ENCODE measurements around the gene DCDC2B. TPM values are rescaled to one million over a fixed set of nuclear protein-coding genes. Genes with fewer than 3 reads are reported as not detected.

The DCDC2B gene
- total and polyA plus RNA-seq, 9 of the 15 experiments (the other 6 are each of a cell fraction or from before 2014, with no cell fraction given): not detected

DNA sequence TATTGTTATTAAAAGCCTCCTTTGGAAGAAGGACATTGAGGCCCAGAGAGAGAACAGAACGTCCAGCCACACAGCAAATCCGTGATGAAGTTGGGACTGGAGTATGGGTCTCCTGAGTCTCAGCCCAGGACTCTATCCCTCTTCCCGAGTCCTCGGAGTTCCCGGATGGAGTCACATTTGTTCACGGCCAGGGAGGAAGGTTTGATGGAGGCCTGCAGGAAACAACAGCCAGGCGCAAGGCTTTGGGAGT lies 29.8 kb upstream of the DCDC2B start (continued):
- TF ChIP-seq RBM39 (optimal IDR thresholded peaks at IDR 0.05; ENCODE audit: low read depth, low read length) (no peak), E2F6 (IDR thresholded peaks at IDR 0.05; ENCODE audit: borderline replicate concordance in 1 of 2, extremely low read depth in 1 of 2, insufficient read depth in 1 of 2, insufficient read length in 1 of 2, low read depth in 1 of 2, low read length in 1 of 2, poor library complexity in 1 of 2, severe bottlenecking in 1 of 2) (no peak), MCM3 (IDR thresholded peaks at IDR 0.05) (no peak), ZNF511 (CRISPR knock-in tag; IDR thresholded peaks at IDR 0.05) (no peak), TCF3 (CRISPR knock-in tag; IDR thresholded peaks at IDR 0.05) (no peak), ZNF316 (IDR thresholded peaks at IDR 0.05) (no peak), ELF2 (CRISPR knock-in tag; IDR thresholded peaks at IDR 0.05) (no peak), HMG20A (CRISPR knock-in tag; conservative IDR thresholded peaks at IDR 0.05) (no peak), MYBL2 (IDR thresholded peaks at IDR 0.05; ENCODE audit: low read depth) (no peak), MYBL2 (CRISPR knock-in tag; IDR thresholded peaks at IDR 0.05; ENCODE audit: borderline replicate concordance) (no peak), RB1 (IDR thresholded peaks at IDR 0.05; ENCODE audit: low read depth) (no peak), STAT5A (IDR thresholded peaks at IDR 0.05; ENCODE audit: borderline replicate concordance, low read length) (no peak), ZSCAN29 (IDR thresholded peaks at IDR 0.05) (no peak), GATAD2B (IDR thresholded peaks at IDR 0.05; ENCODE audit: borderline replicate concordance) (no peak), HLTF (IDR thresholded peaks at IDR 0.05) (no peak), CHD1 (IDR thresholded peaks at IDR 0.05; ENCODE audit: low read length) (no peak), ZZZ3 (IDR thresholded peaks at IDR 0.05) (no peak), RBBP5 (IDR thresholded peaks at IDR 0.05; ENCODE audit: borderline replicate concordance, insufficient read depth, low read length, poor library complexity, severe bottlenecking) (no peak), GABPB2 (CRISPR knock-in tag; conservative IDR thresholded peaks at IDR 0.05) (no peak)
- TF ChIP-seq, protein P1, sequence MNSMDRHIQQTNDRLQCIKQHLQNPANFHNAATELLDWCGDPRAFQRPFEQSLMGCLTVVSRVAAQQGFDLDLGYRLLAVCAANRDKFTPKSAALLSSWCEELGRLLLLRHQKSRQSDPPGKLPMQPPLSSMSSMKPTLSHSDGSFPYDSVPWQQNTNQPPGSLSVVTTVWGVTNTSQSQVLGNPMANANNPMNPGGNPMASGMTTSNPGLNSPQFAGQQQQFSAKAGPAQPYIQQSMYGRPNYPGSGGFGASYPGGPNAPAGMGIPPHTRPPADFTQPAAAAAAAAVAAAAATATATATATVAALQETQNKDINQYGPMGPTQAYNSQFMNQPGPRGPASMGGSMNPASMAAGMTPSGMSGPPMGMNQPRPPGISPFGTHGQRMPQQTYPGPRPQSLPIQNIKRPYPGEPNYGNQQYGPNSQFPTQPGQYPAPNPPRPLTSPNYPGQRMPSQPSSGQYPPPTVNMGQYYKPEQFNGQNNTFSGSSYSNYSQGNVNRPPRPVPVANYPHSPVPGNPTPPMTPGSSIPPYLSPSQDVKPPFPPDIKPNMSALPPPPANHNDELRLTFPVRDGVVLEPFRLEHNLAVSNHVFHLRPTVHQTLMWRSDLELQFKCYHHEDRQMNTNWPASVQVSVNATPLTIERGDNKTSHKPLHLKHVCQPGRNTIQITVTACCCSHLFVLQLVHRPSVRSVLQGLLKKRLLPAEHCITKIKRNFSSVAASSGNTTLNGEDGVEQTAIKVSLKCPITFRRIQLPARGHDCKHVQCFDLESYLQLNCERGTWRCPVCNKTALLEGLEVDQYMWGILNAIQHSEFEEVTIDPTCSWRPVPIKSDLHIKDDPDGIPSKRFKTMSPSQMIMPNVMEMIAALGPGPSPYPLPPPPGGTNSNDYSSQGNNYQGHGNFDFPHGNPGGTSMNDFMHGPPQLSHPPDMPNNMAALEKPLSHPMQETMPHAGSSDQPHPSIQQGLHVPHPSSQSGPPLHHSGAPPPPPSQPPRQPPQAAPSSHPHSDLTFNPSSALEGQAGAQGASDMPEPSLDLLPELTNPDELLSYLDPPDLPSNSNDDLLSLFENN (IDR thresholded peaks at IDR 0.05; ENCODE audit: low read depth in 2 of 2, low read length in 2 of 2): no peak

Data from K562 (cell line).